GM23248 (cell line): ENCODE measurements around the gene WASHC4. TPM values are rescaled to one million over a fixed set of nuclear protein-coding genes. Genes with fewer than 3 reads are reported as not detected.

ENCODE experiments used
- DNase-seq: peaks from one replicate; pipeline ENCODE4 v3.0.0-alpha.2; 2015
- H2AFZ ChIP-seq: fragments of 200-600 bp; sonication (generic); 2 replicates; pipeline ENCODE4 v1.6.1; 2016; ENCODE audit warnings: antibody characterized with exemption
- H3F3A ChIP-seq: fragments of 200-600 bp; sonication (generic); 2 replicates; pipeline ENCODE4 v1.6.1; 2016; ENCODE audit warnings: mild to moderate bottlenecking, antibody characterized with exemption, mixed run types; ENCODE audit not compliant: insufficient read depth
- H3K27ac ChIP-seq: fragments of 200-600 bp; sonication (generic); 2 replicates; pipeline ENCODE4 v1.5.1; 2016; ENCODE audit warnings: mild to moderate bottlenecking
- H3K27me3 ChIP-seq: fragments of 200-600 bp; sonication (generic); replicated peaks from 2 replicates; pipeline ENCODE4 v1.6.1; 2016; ENCODE audit warnings: mild to moderate bottlenecking; ENCODE audit not compliant: insufficient read depth
- H3K36me3 ChIP-seq: fragments of 200-600 bp; sonication (generic); 2 replicates; pipeline ENCODE4 v1.6.1; 2016; ENCODE audit warnings: low read depth, mild to moderate bottlenecking
- H3K4me1 ChIP-seq: fragments of 200-600 bp; sonication (generic); 2 replicates; pipeline ENCODE4 v1.6.1; 2016; ENCODE audit warnings: mild to moderate bottlenecking; ENCODE audit not compliant: insufficient read depth
- H3K4me2 ChIP-seq: fragments of 200-600 bp; sonication (generic); one replicate; pipeline ENCODE4 v1.6.1; 2016; ENCODE audit warnings: mild to moderate bottlenecking; ENCODE audit not compliant: unreplicated experiment
- H3K4me3 ChIP-seq: fragments of 200-600 bp; sonication (generic); 2 replicates; pipeline ENCODE4 v1.5.1; 2016; ENCODE audit warnings: mild to moderate bottlenecking
- H3K79me2 ChIP-seq: fragments of 200-600 bp; sonication (generic); 2 replicates; pipeline ENCODE4 v1.6.1; 2016; ENCODE audit warnings: mild to moderate bottlenecking; ENCODE audit not compliant: insufficient read depth
- H3K9ac ChIP-seq: fragments of 200-600 bp; sonication (generic); 2 replicates; pipeline ENCODE4 v1.6.1; 2016; ENCODE audit warnings: mild to moderate bottlenecking
- H3K9me2 ChIP-seq: fragments of 200-600 bp; sonication (generic); 2 replicates; pipeline ENCODE4 v1.6.1; 2016; ENCODE audit warnings: mixed run types, mild to moderate bottlenecking, moderate library complexity; ENCODE audit not compliant: insufficient read depth
- H3K9me3 ChIP-seq: fragments of 200-600 bp; sonication (generic); one replicate; pipeline ENCODE4 v1.6.1; 2017; ENCODE audit warnings: low read depth
- H4K20me1 ChIP-seq: fragments of 200-600 bp; sonication (generic); 2 replicates; pipeline ENCODE4 v1.6.0; 2016; ENCODE audit not compliant: insufficient read depth
- EZH2 ChIP-seq: fragments of 200-600 bp; sonication (generic); IDR thresholded peaks from 2 replicates; pipeline ENCODE4 v1.6.1; 2018; ENCODE audit warnings: antibody characterized with exemption, mild to moderate bottlenecking; ENCODE audit not compliant: insufficient read depth, poor library complexity, severe bottlenecking
- EZH2phosphoT487 ChIP-seq: fragments of 200-600 bp; sonication (generic); IDR thresholded peaks from 2 replicates; pipeline ENCODE4 v1.6.1; 2018; ENCODE audit warnings: antibody characterized with exemption, moderate library complexity, mild to moderate bottlenecking, low read depth; ENCODE audit not compliant: insufficient read depth
- WGBS, 2 experiments: methylation state at CpG; one replicate each; pipeline ENCODE4 v1.1.6; 2015 to 2017; ENCODE audit warnings: low lambda C conversion rate in 2 of 2, low coverage in 1 of 2; ENCODE audit errors: missing lambda C conversion rate in 2 of 2; 5-methylcytosine and 5-hydroxymethylcytosine counted together
- in situ Hi-C: fragments of 300-500 bp; cut with MboI; formaldehyde crosslinking; loops from 2 replicates; pipeline ENCODE4 v1.15.0; 2020
- polyA plus RNA-seq: library from polyadenylated mRNA; unstranded; fragments of >200 nt; fragmentation: Nextera tagmentation; extraction: Ambion mirVana; gene quantifications from 2 replicates; pipeline ENCODE4 v1.2.1, GENCODE V29; 2016
- total RNA-seq: library from RNA; depleted of rRNA; stranded (reverse); fragments of >200 nt; shearing (Covaris generic); gene quantifications from 2 replicates; pipeline ENCODE4 v1.2.3, GENCODE V29; 2014; rRNA removed

WASHC4 gene
- total and polyA plus RNA-seq, 2 experiments from 2014 or later: 53.5 to 63.4 TPM

DNA sequence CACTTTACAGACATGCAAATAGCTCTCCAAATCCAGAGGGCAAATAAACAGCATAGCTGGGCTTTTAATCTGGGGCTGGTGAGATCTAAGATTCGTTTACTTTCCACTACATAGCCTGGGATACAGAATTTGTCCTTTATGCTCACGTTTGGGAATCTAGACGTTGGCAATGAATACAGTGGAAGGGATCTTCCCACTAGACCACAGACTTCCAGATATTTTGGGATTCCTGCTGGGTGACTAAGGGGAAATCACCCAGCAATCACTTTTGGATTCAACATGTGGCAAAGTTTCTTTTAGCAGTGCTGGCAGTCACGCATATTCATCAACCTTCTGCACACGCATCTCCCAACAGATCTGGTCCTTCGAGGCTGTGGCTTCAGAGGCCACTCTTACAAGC, 104.9 kb downstream of the WASHC4 start:
- H3K4me3 ChIP-seq: no peak overlapping the region
- peaks cover 79% of the 10 kb centered on the region for H3F3A ChIP-seq
- H3K27me3 ChIP-seq: no peaks in the 10 kb centered on the region
- H3K36me3 ChIP-seq: peaks cover 69% of the 10 kb centered on the region
- H2AFZ ChIP-seq: no peak overlapping the region
- TF ChIP-seq EZH2phosphoT487 (no peak), EZH2 (no peak)
- H3K9me2 ChIP-seq: no peaks in the 10 kb centered on the region
- no peaks in the 10 kb centered on the region for H4K20me1 ChIP-seq
- peak; percentile 90 for DNase-seq
- peak overlapping the region; percentile 76 for H3K9ac ChIP-seq
- H3K27ac ChIP-seq: peak overlapping the region; percentile 94
- 7 to 13% methylated on average over 6 of the region's 6 CpGs for WGBS, 2 experiments
- peaks cover 79% of the 10 kb centered on the region for H3K79me2 ChIP-seq
- in situ Hi-C loops: no loop called here
- no peaks in the 10 kb centered on the region for H3K9me3 ChIP-seq
- peaks cover 60% of the 10 kb centered on the region for H3K4me1 ChIP-seq
- peak overlapping the region; percentile 32 for H3K4me2 ChIP-seq

DNA sequence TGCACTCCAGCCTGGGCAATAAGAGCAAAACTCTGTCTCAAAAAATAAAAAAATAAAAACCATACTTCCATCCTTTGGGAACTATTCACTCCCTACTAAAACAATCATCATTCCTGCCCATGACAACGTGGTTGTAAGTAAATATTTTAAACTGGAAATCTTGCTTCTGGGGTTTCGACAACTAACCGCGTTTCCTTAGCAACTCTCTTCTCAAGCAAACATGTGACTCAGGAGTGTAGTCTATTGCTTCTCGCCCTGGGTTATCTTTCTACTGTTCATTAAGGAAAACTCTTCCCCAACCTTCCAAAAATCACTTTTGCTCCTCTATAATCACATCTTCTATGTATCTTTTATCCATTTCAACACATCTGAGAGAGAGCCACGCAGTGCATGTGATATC, 106.6 kb downstream of the WASHC4 start:
- TF ChIP-seq EZH2: no peak
- no peak for TF ChIP-seq EZH2phosphoT487
- peak overlapping the region; percentile 76 for H3K9ac ChIP-seq
- H3K36me3 ChIP-seq: peaks cover 65% of the 10 kb centered on the region
- H4K20me1 ChIP-seq: no peaks in the 10 kb centered on the region
- peak overlapping the region; percentile 41 for H3K4me2 ChIP-seq
- H3F3A ChIP-seq: peaks cover 72% of the 10 kb centered on the region
- peak; percentile 91 for DNase-seq
- H3K79me2 ChIP-seq: peaks cover 79% of the 10 kb centered on the region
- H3K4me1 ChIP-seq: peaks cover 71% of the 10 kb centered on the region
- H3K9me2 ChIP-seq: no peaks in the 10 kb centered on the region
- no peaks in the 10 kb centered on the region for H3K27me3 ChIP-seq
- WGBS, 2 experiments: 48 to 52% methylated on average over 6 of the region's 6 CpGs
- H3K4me3 ChIP-seq: no peak overlapping the region
- peak overlapping the region; percentile 94 for H3K27ac ChIP-seq
- no peaks in the 10 kb centered on the region for H3K9me3 ChIP-seq
- in situ Hi-C loops: no loop called here
- no peak overlapping the region for H2AFZ ChIP-seq

GRCh38 chr12:105214670-105215375, 107.3 kb downstream of the WASHC4 start:
- peak overlapping the region; percentile 94 for H3K27ac ChIP-seq
- in situ Hi-C loops: no loop called here
- peaks cover 70% of the 10 kb centered on the region for H3F3A ChIP-seq
- TF ChIP-seq EZH2 (no peak), EZH2phosphoT487 (no peak)
- WGBS, 2 experiments: 72 to 73% methylated on average over 9 of the region's 9 CpGs
- H3K9ac ChIP-seq: peak overlapping the region; percentile 76
- H3K9me2 ChIP-seq: no peaks in the 10 kb centered on the region
- H3K36me3 ChIP-seq: peaks cover 63% of the 10 kb centered on the region
- no peaks in the 10 kb centered on the region for H3K9me3 ChIP-seq
- peak; percentile 69 for DNase-seq
- peak overlapping the region; percentile 41 for H3K4me2 ChIP-seq
- H3K4me1 ChIP-seq: peaks cover 71% of the 10 kb centered on the region
- no peak overlapping the region for H3K4me3 ChIP-seq
- no peak overlapping the region for H2AFZ ChIP-seq
- 0 out of 2 replicates have a peak, but pooled peaks cover 4% of the 10 kb centered on the region for H4K20me1 ChIP-seq
- no peaks in the 10 kb centered on the region for H3K27me3 ChIP-seq
- H3K79me2 ChIP-seq: peaks cover 83% of the 10 kb centered on the region

DNA sequence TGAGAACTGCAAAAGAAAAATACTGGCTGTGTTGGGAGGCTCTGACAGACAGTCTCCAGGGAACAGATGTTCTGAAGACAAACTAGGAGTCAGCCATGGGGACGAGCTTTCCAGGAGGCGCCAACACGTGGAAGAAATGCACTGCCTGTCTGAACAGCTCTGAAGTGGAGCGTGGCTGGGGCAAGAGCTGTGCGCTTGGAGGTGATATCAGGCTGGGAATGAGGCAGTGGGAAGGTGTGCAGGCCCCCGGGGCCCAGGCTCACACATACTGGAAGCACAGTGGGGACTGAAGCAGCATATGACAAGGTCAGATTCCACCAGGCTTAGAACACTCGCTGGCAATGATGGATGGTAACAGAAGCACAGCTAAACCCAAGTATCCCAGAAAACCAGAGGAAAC, 110.9 kb downstream of the WASHC4 start:
- H3K27me3 ChIP-seq: no peaks in the 10 kb centered on the region
- H3K4me1 ChIP-seq: peaks cover 75% of the 10 kb centered on the region
- in situ Hi-C loops: no loop called here
- no peak overlapping the region for H2AFZ ChIP-seq
- H3F3A ChIP-seq: peaks cover 45% of the 10 kb centered on the region
- H3K27ac ChIP-seq: peak overlapping the region; percentile 51
- TF ChIP-seq EZH2 (no peak), EZH2phosphoT487 (no peak)
- 22 to 23% methylated on average over 7 of the region's 7 CpGs for WGBS, 2 experiments
- no peak overlapping the region for H3K4me3 ChIP-seq
- H3K9ac ChIP-seq: 0 out of 2 replicates have a peak overlapping the region, but pooled peaks have one; percentile 9
- H3K4me2 ChIP-seq: no peak overlapping the region
- H3K9me2 ChIP-seq: no peaks in the 10 kb centered on the region
- peaks cover 63% of the 10 kb centered on the region for H3K36me3 ChIP-seq
- H4K20me1 ChIP-seq: 0 out of 2 replicates have a peak, but pooled peaks cover 4% of the 10 kb centered on the region
- peak; percentile 54 for DNase-seq
- H3K9me3 ChIP-seq: no peaks in the 10 kb centered on the region
- H3K79me2 ChIP-seq: peaks cover 97% of the 10 kb centered on the region

Other genes with a start within 250 kb of the WASHC4 start
- gene SLC41A2, start 149.4 kb upstream of the WASHC4 start, total RNA-seq: 29.6 and 34.5 TPM in 2 replicates
- gene SLC41A2, start 149.4 kb upstream of the WASHC4 start, polyA plus RNA-seq: 8.9 and 9.3 TPM in 2 replicates
- gene NOPCHAP1, start 121.4 kb upstream of the WASHC4 start, total RNA-seq: 1.0 and 1.2 TPM in 2 replicates
- 17.3 and 20.3 TPM in 2 replicates for gene NOPCHAP1, start 121.4 kb upstream of the WASHC4 start, polyA plus RNA-seq
- 50.9 and 83.0 TPM in 2 replicates for gene ALDH1L2, start 23.3 kb upstream of the WASHC4 start, total RNA-seq
- 62.3 and 65.0 TPM in 2 replicates for gene ALDH1L2, start 23.3 kb upstream of the WASHC4 start, polyA plus RNA-seq
- gene APPL2, start 128.4 kb downstream of the WASHC4 start, total RNA-seq: 76.8 and 83.0 TPM in 2 replicates
- gene APPL2, start 128.4 kb downstream of the WASHC4 start, polyA plus RNA-seq: 119 and 122 TPM in 2 replicates
- gene C12orf75, start 223.0 kb downstream of the WASHC4 start, total RNA-seq: 313 and 349 TPM in 2 replicates
- 590 and 607 TPM in 2 replicates for gene C12orf75, start 223.0 kb downstream of the WASHC4 start, polyA plus RNA-seq